HepG2 (cell line): ENCODE data around the gene CFAP61. TPM values are rescaled to one million over a fixed set of nuclear protein-coding genes. Genes with fewer than 3 reads are reported as not detected.

Experiments
- ATF2 ChIP-seq: sonication (generic); formaldehyde crosslinking; IDR thresholded peaks from 2 replicates; pipeline ENCODE4 v1.4.0; 2020; ENCODE audit warnings: missing genetic modification reagents
- CSRNP2 ChIP-seq: sonication (generic); formaldehyde crosslinking; conservative IDR thresholded peaks from 2 replicates; pipeline ENCODE4 v1.8.0; 2022; ENCODE audit warnings: low read depth, missing genetic modification reagents
- GATAD2A ChIP-seq: IDR thresholded peaks from 2 replicates; pipeline ENCODE4 v1.6.1; 2016
- HOXA5 ChIP-seq: sonication (generic); formaldehyde crosslinking; IDR thresholded peaks from 2 replicates; pipeline ENCODE4 v1.4.0; 2020; ENCODE audit warnings: missing genetic modification reagents
- JDP2 ChIP-seq: sonication (generic); formaldehyde crosslinking; IDR thresholded peaks from 2 replicates; pipeline ENCODE4 v1.8.1; 2022; ENCODE audit warnings: missing genetic modification reagents, borderline replicate concordance
- KMT2A ChIP-seq: sonication (generic); formaldehyde crosslinking; IDR thresholded peaks from 2 replicates; pipeline ENCODE4 v1.4.0; 2020; ENCODE audit warnings: missing genetic modification reagents
- MEIS2 ChIP-seq: sonication (generic); formaldehyde crosslinking; IDR thresholded peaks from 2 replicates; pipeline ENCODE4 v1.9.0; 2021; ENCODE audit warnings: mild to moderate bottlenecking, missing genetic modification reagents
- NRL ChIP-seq: sonication (generic); formaldehyde crosslinking; IDR thresholded peaks from 2 replicates; pipeline ENCODE4 v1.5.0; 2020; ENCODE audit warnings: missing genetic modification reagents, mild to moderate bottlenecking, moderate library complexity, borderline replicate concordance
- RELA ChIP-seq: sonication (generic); formaldehyde crosslinking; IDR thresholded peaks from 2 replicates; pipeline ENCODE4 v1.4.0; 2020; ENCODE audit warnings: missing genetic modification reagents
- SRF ChIP-seq: IDR thresholded peaks from 2 replicates; pipeline ENCODE4 v1.6.1; 2011; ENCODE audit warnings: mild to moderate bottlenecking, low read depth, low read length, moderate library complexity
- ZNF615 ChIP-seq: sonication (generic); formaldehyde crosslinking; IDR thresholded peaks from 2 replicates; pipeline ENCODE4 v1.5.0; 2020; ENCODE audit warnings: mild to moderate bottlenecking, missing genetic modification reagents, borderline replicate concordance
- ZNF652 ChIP-seq: IDR thresholded peaks from 2 replicates; pipeline ENCODE4 v1.6.1; 2016; ENCODE audit warnings: low read depth, borderline replicate concordance
- ZNF687 ChIP-seq: sonication (generic); formaldehyde crosslinking; IDR thresholded peaks from 2 replicates; pipeline ENCODE4 v1.5.1; 2020; ENCODE audit warnings: mild to moderate bottlenecking, missing genetic modification reagents, moderate library complexity
- polyA plus RNA-seq, 8 experiments: library from polyadenylated mRNA; depleted of rRNA in 3 of 8; stranded (reverse) in 7 of 8; unstranded in 1 of 8; fragments of >200 nt; fragmentation: Illumina TruSeq in 4 of 8; extraction: Trizol in 4 of 8; gene quantifications; 2 replicates each; pipeline versions ENCODE4 v1.2.1 to v1.2.3, GENCODE V29; 2011 to 2016; ENCODE audit warnings: low read depth in 4 of 8, missing spikeins in 1 of 8, mixed read lengths in 1 of 8; ENCODE audit not compliant: insufficient read depth in 1 of 8
- total RNA-seq, 5 experiments: library from RNA; depleted of rRNA; stranded (reverse); fragments of >200 nt; fragmentation: Illumina TruSeq; extraction: Trizol; gene quantifications; 2 replicates each; pipeline ENCODE4 v1.2.3, GENCODE V29; 2016; ENCODE audit warnings: low read depth in 1 of 5

Gene CFAP61
- total and polyA plus RNA-seq, 2 of the 13 experiments (the other 11 are each of a cell fraction or from before 2014, with no cell fraction given) = 0.27 TPM; not detected in 1

GRCh38 chr20:20196610-20197009, 144.3 kb downstream of the CFAP61 start (continued):
- no peak for TF ChIP-seq CSRNP2
- TF ChIP-seq ZNF652 (CRISPR knock-in tag) = no peak
- TF ChIP-seq ZNF687 (CRISPR knock-in tag) = no peak
- TF ChIP-seq RELA = no peak
- TF ChIP-seq ATF2 (CRISPR knock-in tag) = no peak
- no peak for TF ChIP-seq KMT2A
- TF ChIP-seq SRF = peak; percentile 62; the same call in 1 of the 2 replicates
- peak; percentile 53; the same call in 1 of the 2 replicates for TF ChIP-seq GATAD2A (CRISPR knock-in tag)
- TF ChIP-seq JDP2 = no peak
- TF ChIP-seq HOXA5 (CRISPR knock-in tag) = no peak
- TF ChIP-seq NRL (CRISPR knock-in tag) = no peak
- TF ChIP-seq ZNF615 (CRISPR knock-in tag) = no peak
- no peak for TF ChIP-seq MEIS2 (CRISPR knock-in tag)
